Hepatocyte (in vitro differentiated cells): ENCODE measurements around the gene GADD45B.

ENCODE experiments used
- EZH2phosphoT487 ChIP-seq: fragments of 200-600 bp; sonication (generic); IDR thresholded peaks from one replicate; pipeline ENCODE4 v1.6.1; 2018; ENCODE audit warnings: antibody characterized with exemption, mild to moderate bottlenecking, low read depth, moderate library complexity; ENCODE audit not compliant: unreplicated experiment, severe bottlenecking
- TF ChIP-seq, protein P1 (sequence below): fragments of 200-600 bp; sonication (generic); IDR thresholded peaks from 2 replicates; pipeline ENCODE4 v1.5.1; 2016; ENCODE audit warnings: antibody characterized with exemption, mild to moderate bottlenecking; ENCODE audit not compliant: poor library complexity

- TF ChIP-seq, protein P1, sequence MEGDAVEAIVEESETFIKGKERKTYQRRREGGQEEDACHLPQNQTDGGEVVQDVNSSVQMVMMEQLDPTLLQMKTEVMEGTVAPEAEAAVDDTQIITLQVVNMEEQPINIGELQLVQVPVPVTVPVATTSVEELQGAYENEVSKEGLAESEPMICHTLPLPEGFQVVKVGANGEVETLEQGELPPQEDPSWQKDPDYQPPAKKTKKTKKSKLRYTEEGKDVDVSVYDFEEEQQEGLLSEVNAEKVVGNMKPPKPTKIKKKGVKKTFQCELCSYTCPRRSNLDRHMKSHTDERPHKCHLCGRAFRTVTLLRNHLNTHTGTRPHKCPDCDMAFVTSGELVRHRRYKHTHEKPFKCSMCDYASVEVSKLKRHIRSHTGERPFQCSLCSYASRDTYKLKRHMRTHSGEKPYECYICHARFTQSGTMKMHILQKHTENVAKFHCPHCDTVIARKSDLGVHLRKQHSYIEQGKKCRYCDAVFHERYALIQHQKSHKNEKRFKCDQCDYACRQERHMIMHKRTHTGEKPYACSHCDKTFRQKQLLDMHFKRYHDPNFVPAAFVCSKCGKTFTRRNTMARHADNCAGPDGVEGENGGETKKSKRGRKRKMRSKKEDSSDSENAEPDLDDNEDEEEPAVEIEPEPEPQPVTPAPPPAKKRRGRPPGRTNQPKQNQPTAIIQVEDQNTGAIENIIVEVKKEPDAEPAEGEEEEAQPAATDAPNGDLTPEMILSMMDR: no peak
- TF ChIP-seq EZH2phosphoT487: no peak
Measured at GRCh38 chr19:2428756-2429711, 46.9 kb upstream of the GADD45B start.
